ENCODE data around the gene HDDC3.

DNA sequence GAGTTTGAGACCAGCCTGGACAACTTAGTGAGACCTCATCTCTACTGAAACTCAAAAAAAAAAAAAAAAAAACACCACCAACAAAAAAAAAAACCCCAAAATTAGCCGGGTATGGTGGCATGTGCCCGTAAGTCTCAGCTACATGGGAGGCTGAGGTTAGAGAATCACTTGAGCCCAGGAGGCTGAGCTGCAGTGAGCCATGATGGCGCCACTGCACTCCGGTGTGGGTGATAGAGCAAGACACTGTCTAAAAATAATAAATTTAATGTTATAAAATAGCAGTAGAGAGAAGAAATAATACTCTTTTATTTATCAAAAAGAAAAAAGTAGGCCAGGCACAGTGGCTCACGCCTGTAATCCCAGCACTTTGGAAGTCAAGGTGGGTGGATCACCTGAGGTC is 39.8 kb upstream of the HDDC3 start:
- TF ChIP-seq CTCF (IDR thresholded peaks at IDR 0.05) (no peak), POLR2AphosphoS5 (IDR thresholded peaks at IDR 0.05; ENCODE audit: low read depth, low read length) (no peak), MXI1 (IDR thresholded peaks at IDR 0.05; ENCODE audit: low read depth, low read length) (no peak)

Data from SK-N-SH (cell line).